ENCODE measurements around the gene BRPF1. TPM values are rescaled to one million over a fixed set of nuclear protein-coding genes. Genes with fewer than 3 reads are reported as not detected.

BRPF1 gene
- 17.6 TPM for polyA plus RNA-seq
- long read RNA-seq, donor 1, result 0 reads
- long read RNA-seq, donor 2, full-length matches to known transcripts, result 1 of 26 reads
- long read RNA-seq, donor 2, partial matches to known transcripts, result 25 of 26 reads
- long read RNA-seq, donor 2, other reads (novel, unspliced or antisense), result 0 of 26 reads
- long read RNA-seq, donor 3, result 0 reads
- long read RNA-seq, donor 4, result 0 reads
- long read RNA-seq, donor 5, full-length matches to known transcripts, result 2 of 7 reads
- long read RNA-seq, donor 5, partial matches to known transcripts, result 5 of 7 reads
- long read RNA-seq, donor 5, other reads (novel, unspliced or antisense), result 0 of 7 reads
- long read RNA-seq, donor 6, full-length matches to known transcripts, result 2 of 2 reads
- long read RNA-seq, donor 6, partial matches to known transcripts, result 0 of 2 reads
- long read RNA-seq, donor 6, other reads (novel, unspliced or antisense), result 0 of 2 reads
- long read RNA-seq, donor 7, result 0 reads
- long read RNA-seq, donor 8, partial matches to known transcripts, result 5 of 5 reads
- long read RNA-seq, donor 8, other reads (novel, unspliced or antisense), result 0 of 5 reads
- long read RNA-seq, donor 9, partial matches to known transcripts, result 7 of 7 reads
- long read RNA-seq, donor 9, other reads (novel, unspliced or antisense), result 0 of 7 reads
- long read RNA-seq, donor 10, full-length matches to known transcripts, result 1 of 6 reads
- long read RNA-seq, donor 10, partial matches to known transcripts, result 5 of 6 reads
- long read RNA-seq, donor 10, other reads (novel, unspliced or antisense), result 0 of 6 reads
- long read RNA-seq, donor 11, result 0 reads

GRCh38 chr3:9731206-9732079 lies at the start of gene BRPF1:
Gene BRPF1 (plus strand): TSS chr3:9731735. CDS start chr3:9734141, 2,406 bp downstream.
- no peaks in the 10 kb centered on the region for H3K27me3 ChIP-seq (ENCODE audit: control insufficient read depth, insufficient read depth, low read length)
- H3K27ac ChIP-seq (ENCODE audit: low read length), result peak within 1 kb of the TSS; percentile 99
- no CpG with 5 or more reads among the region's 88 CpGs for WGBS (ENCODE audit: insufficient coverage, low lambda C conversion rate)
- H3K36me3 ChIP-seq (ENCODE audit: control insufficient read depth, insufficient read depth, low read length), result peaks cover 21% of the 10 kb centered on the region
- peak within 1 kb of the TSS; percentile 91 for H3K4me3 ChIP-seq (ENCODE audit: low read length)
- DNase-seq, result peak; percentile 99
- H3K4me1 ChIP-seq (ENCODE audit: control insufficient read depth, insufficient read depth, low read length), result peaks cover 13% of the 10 kb centered on the region
- H3K9me3 ChIP-seq (ENCODE audit: control insufficient read depth, low read depth, low read length), result no peaks in the 10 kb centered on the region

GRCh38 chr3:9682096-9682495 lies 49.4 kb upstream of the BRPF1 start:
- Histone ChIP-seq H3K9me3 (ENCODE audit: control insufficient read depth, low read depth, low read length) (no peaks in the 10 kb centered on the region), H3K36me3 (ENCODE audit: control insufficient read depth, insufficient read depth, low read length) (peaks cover 87% of the 10 kb centered on the region), H3K4me3 (ENCODE audit: low read length) (no peak overlapping the region), H3K4me1 (ENCODE audit: control insufficient read depth, insufficient read depth, low read length) (peaks cover 37% of the 10 kb centered on the region), H3K27me3 (ENCODE audit: control insufficient read depth, insufficient read depth, low read length) (no peaks in the 10 kb centered on the region), H3K27ac (ENCODE audit: low read length) (peak overlapping the region; percentile 67)
- WGBS (ENCODE audit: insufficient coverage, low lambda C conversion rate), result no CpG with 5 or more reads among the region's 6 CpGs
- no peak for DNase-seq

GRCh38 chr3:9683426-9683825 lies 48.1 kb upstream of the BRPF1 start:
- DNase-seq, result no peak
- no peak overlapping the region for H3K4me3 ChIP-seq (ENCODE audit: low read length)
- H3K4me1 ChIP-seq (ENCODE audit: control insufficient read depth, insufficient read depth, low read length), result peaks cover 35% of the 10 kb centered on the region
- no peak overlapping the region for H3K27ac ChIP-seq (ENCODE audit: low read length)
- no CpG with 5 or more reads among the region's 3 CpGs for WGBS (ENCODE audit: insufficient coverage, low lambda C conversion rate)
- no peaks in the 10 kb centered on the region for H3K9me3 ChIP-seq (ENCODE audit: control insufficient read depth, low read depth, low read length)
- no peaks in the 10 kb centered on the region for H3K27me3 ChIP-seq (ENCODE audit: control insufficient read depth, insufficient read depth, low read length)
- peaks cover 87% of the 10 kb centered on the region for H3K36me3 ChIP-seq (ENCODE audit: control insufficient read depth, insufficient read depth, low read length)

DNA sequence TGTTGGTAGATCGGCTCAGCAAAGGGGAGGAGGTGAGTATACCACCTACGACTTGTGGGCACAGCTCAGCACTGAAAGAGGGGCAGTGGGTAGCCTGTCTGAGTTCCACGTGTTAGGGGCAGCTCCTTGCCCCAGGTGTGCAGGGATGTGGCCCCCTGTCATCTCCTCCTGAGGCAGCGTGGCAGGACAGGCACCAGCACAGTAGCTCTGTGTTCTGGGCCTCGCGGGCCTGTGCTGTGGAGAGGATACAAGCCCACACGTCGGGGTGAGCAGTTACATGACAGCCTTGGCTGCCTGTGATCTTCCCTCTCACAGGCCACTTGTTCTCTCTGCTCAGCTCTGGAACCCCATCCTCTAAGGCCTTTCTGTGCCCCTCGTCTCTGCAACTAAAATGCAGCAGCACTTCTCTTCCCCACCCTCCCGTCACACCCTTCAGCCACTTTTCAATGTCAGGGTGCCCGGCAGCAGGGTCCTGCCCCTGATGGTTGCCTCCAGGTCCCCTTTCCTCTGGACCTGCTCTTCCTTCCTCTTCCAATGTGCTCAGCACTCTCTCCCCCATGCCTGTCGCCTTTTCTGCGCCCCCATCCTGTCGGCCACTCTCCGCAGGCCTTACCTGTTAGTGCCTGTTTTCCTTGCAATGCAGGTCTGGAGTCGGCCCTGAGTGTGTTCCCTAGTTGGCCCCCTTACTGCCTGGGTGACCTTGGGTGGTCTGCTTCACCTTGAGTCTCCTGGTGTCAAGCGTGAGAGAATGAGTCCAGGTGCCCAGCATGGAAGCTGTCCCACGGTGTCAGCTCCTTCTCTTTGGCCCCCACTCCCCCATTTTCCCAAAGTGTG lies 46.1 kb upstream of the BRPF1 start:
- Histone ChIP-seq H3K36me3 (ENCODE audit: control insufficient read depth, insufficient read depth, low read length) (peaks cover 87% of the 10 kb centered on the region), H3K27me3 (ENCODE audit: control insufficient read depth, insufficient read depth, low read length) (no peaks in the 10 kb centered on the region), H3K9me3 (ENCODE audit: control insufficient read depth, low read depth, low read length) (no peaks in the 10 kb centered on the region), H3K4me1 (ENCODE audit: control insufficient read depth, insufficient read depth, low read length) (peaks cover 18% of the 10 kb centered on the region), H3K4me3 (ENCODE audit: low read length) (no peak overlapping the region), H3K27ac (ENCODE audit: low read length) (no peak overlapping the region)
- no peak for DNase-seq
- 100% methylated on average over 1 of the region's 18 CpGs for WGBS (ENCODE audit: insufficient coverage, low lambda C conversion rate)

DNA sequence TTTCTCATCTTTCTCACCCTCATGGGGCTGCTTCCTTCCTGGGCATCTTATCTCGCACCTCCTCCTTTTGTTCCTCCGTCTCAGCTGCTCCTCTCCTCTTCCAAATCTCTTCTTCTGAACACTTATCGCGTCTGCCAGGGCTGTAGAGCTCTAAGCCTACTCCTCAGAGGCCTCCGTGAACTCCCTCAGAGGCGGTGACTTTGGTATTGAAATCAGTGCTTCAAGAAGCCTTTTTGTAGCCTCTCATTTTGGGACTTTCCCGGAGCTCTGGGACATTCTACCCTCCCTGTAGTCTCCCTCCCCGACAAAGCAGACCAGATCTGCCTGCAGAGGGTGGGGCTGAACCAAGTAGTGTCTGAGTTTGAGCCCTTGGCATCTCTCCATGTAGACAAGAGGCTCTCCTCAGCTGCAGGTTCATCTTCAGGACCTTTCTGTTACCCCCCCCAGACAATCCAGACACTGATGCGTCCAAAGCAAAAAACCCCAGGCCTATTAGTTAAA lies 45.4 kb upstream of the BRPF1 start:
- Histone ChIP-seq H3K4me1 (ENCODE audit: control insufficient read depth, insufficient read depth, low read length) (peaks cover 13% of the 10 kb centered on the region), H3K4me3 (ENCODE audit: low read length) (no peak overlapping the region), H3K27me3 (ENCODE audit: control insufficient read depth, insufficient read depth, low read length) (no peaks in the 10 kb centered on the region), H3K36me3 (ENCODE audit: control insufficient read depth, insufficient read depth, low read length) (peaks cover 88% of the 10 kb centered on the region), H3K27ac (ENCODE audit: low read length) (no peak overlapping the region), H3K9me3 (ENCODE audit: control insufficient read depth, low read depth, low read length) (no peaks in the 10 kb centered on the region)
- 92% methylated on average over 2 of the region's 9 CpGs for WGBS (ENCODE audit: insufficient coverage, low lambda C conversion rate)
- no peak for DNase-seq

GRCh38 chr3:9686703-9687102 lies 44.8 kb upstream of the BRPF1 start:
- H3K4me3 ChIP-seq (ENCODE audit: low read length), result no peak overlapping the region
- peaks cover 92% of the 10 kb centered on the region for H3K36me3 ChIP-seq (ENCODE audit: control insufficient read depth, insufficient read depth, low read length)
- H3K9me3 ChIP-seq (ENCODE audit: control insufficient read depth, low read depth, low read length), result no peaks in the 10 kb centered on the region
- no peak for DNase-seq
- H3K4me1 ChIP-seq (ENCODE audit: control insufficient read depth, insufficient read depth, low read length), result peaks cover 8% of the 10 kb centered on the region
- WGBS (ENCODE audit: insufficient coverage, low lambda C conversion rate), result no CpG with 5 or more reads among the region's 3 CpGs
- H3K27me3 ChIP-seq (ENCODE audit: control insufficient read depth, insufficient read depth, low read length), result no peaks in the 10 kb centered on the region
- H3K27ac ChIP-seq (ENCODE audit: low read length), result no peak overlapping the region

GRCh38 chr3:9687514-9687913 lies 44.0 kb upstream of the BRPF1 start:
- Histone ChIP-seq H3K4me1 (ENCODE audit: control insufficient read depth, insufficient read depth, low read length) (peaks cover under 1% of the 10 kb centered on the region), H3K4me3 (ENCODE audit: low read length) (no peak overlapping the region), H3K36me3 (ENCODE audit: control insufficient read depth, insufficient read depth, low read length) (peaks cover 99% of the 10 kb centered on the region), H3K27ac (ENCODE audit: low read length) (no peak overlapping the region), H3K9me3 (ENCODE audit: control insufficient read depth, low read depth, low read length) (no peaks in the 10 kb centered on the region), H3K27me3 (ENCODE audit: control insufficient read depth, insufficient read depth, low read length) (no peaks in the 10 kb centered on the region)
- DNase-seq, result no peak
- WGBS (ENCODE audit: insufficient coverage, low lambda C conversion rate), result 100% methylated on average over 1 of the region's 7 CpGs

DNA sequence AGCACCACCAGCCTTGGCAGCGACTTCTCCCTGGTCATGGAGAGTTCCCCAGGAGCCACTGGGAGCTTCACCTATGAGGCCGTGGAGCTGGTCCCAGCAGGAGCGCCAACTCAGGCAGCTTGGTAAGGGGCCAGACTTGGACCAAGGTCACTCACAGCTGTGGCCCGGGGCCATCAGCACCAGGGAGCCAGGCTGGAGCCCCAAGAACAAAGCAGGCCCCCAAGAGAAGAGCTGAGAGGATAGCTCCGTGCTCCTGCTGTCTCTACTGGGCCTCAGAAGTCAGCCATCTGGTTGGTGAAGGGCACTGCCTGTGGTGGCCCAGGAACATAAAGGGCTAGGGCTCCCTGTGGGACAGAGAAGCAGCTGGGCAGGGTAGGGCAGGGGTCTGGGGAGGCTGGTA lies 42.6 kb upstream of the BRPF1 start:
- no peak for DNase-seq
- WGBS (ENCODE audit: insufficient coverage, low lambda C conversion rate), result no CpG with 5 or more reads among the region's 5 CpGs
- no peaks in the 10 kb centered on the region for H3K9me3 ChIP-seq (ENCODE audit: control insufficient read depth, low read depth, low read length)
- no peak overlapping the region for H3K4me3 ChIP-seq (ENCODE audit: low read length)
- peaks cover 98% of the 10 kb centered on the region for H3K36me3 ChIP-seq (ENCODE audit: control insufficient read depth, insufficient read depth, low read length)
- H3K4me1 ChIP-seq (ENCODE audit: control insufficient read depth, insufficient read depth, low read length), result no peaks in the 10 kb centered on the region
- no peak overlapping the region for H3K27ac ChIP-seq (ENCODE audit: low read length)
- H3K27me3 ChIP-seq (ENCODE audit: control insufficient read depth, insufficient read depth, low read length), result no peaks in the 10 kb centered on the region

- Histone ChIP-seq H3K4me1 (ENCODE audit: control insufficient read depth, insufficient read depth, low read length) (no peaks in the 10 kb centered on the region), H3K27me3 (ENCODE audit: control insufficient read depth, insufficient read depth, low read length) (no peaks in the 10 kb centered on the region), H3K9me3 (ENCODE audit: control insufficient read depth, low read depth, low read length) (no peaks in the 10 kb centered on the region), H3K4me3 (ENCODE audit: low read length) (no peak overlapping the region), H3K27ac (ENCODE audit: low read length) (no peak overlapping the region), H3K36me3 (ENCODE audit: control insufficient read depth, insufficient read depth, low read length) (peaks cover 97% of the 10 kb centered on the region)
- no CpG with 5 or more reads among the region's 4 CpGs for WGBS (ENCODE audit: insufficient coverage, low lambda C conversion rate)
- no peak for DNase-seq
These were observed 41.8 kb upstream of the BRPF1 start for GRCh38 chr3:9689757-9690156.

Data from large intestine (tissue), 12 donors.